GM06990 (cell line): ENCODE measurements around the gene FHIT.
A peak's percentile ranks its signal among the peaks of the same experiment; 100 is the strongest.

Source experiments
- DNase-seq: peaks from one replicate; pipeline ENCODE4 v3.0.0-alpha.2; 2011; ENCODE audit not compliant: insufficient read length; ENCODE audit errors: extremely low read depth
- H3K27me3 ChIP-seq: replicated peaks from 2 replicates; pipeline ENCODE4 v1.6.0; 2011; ENCODE audit warnings: low read length; ENCODE audit not compliant: control insufficient read depth, insufficient read depth
- H3K36me3 ChIP-seq: 2 replicates; pipeline ENCODE4 v1.5.1; 2011; ENCODE audit warnings: low read length; ENCODE audit not compliant: control insufficient read depth, insufficient read depth
- H3K4me3 ChIP-seq: replicated peaks from 2 replicates; pipeline ENCODE4 v1.5.1; 2011; ENCODE audit warnings: low read depth, mild to moderate bottlenecking, control low read depth, low read length
- CTCF ChIP-seq: IDR thresholded peaks from 2 replicates; pipeline ENCODE4 v1.5.1; 2011; ENCODE audit warnings: low read length, control low read depth, mild to moderate bottlenecking, inconsistent platforms; ENCODE audit not compliant: insufficient read depth, poor library complexity, severe bottlenecking

FHIT gene

DNA sequence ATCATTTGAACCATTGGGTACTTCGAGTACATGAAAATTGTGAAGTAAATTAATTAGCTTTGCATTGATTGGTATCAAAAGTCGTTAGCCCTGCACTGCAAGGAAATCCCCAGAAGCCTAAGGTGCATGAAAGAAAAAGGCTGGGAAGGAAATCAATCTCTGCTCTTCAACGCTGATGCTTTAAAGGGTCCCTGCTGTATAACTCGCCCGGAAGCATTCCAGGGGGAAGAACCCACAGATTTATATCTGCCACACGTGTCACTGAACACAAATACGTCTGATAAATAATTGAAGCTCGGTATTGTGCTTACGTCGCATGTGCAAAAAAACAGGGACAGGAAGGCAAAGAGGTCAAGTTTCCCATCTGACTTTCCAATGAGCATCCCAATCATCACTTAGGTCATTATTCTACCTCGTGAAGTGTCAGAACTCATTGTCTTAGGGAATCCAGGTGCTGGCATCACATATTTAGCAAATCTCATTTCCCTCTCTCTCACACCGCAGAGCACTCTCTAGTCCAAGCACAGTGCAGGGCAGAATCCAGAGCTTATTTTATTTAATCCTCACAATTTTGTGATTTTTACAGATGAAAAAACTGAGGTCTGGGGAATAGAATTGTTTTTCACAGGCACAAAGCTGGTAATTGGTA lies 1397.1 kb downstream of the FHIT start:
- no peak for TF ChIP-seq CTCF
- Histone ChIP-seq H3K4me3 (no peak overlapping the region), H3K27me3 (no peaks in the 10 kb centered on the region), H3K36me3 (no peaks in the 10 kb centered on the region)
- DNase-seq: no peak

- no peak overlapping the region for H3K4me3 ChIP-seq
- H3K36me3 ChIP-seq: no peaks in the 10 kb centered on the region
- H3K27me3 ChIP-seq: no peaks in the 10 kb centered on the region
- no peak for TF ChIP-seq CTCF
- DNase-seq: no peak
Observed at GRCh38 chr3:59850417-59850816, 1400.8 kb downstream of the FHIT start.

DNA sequence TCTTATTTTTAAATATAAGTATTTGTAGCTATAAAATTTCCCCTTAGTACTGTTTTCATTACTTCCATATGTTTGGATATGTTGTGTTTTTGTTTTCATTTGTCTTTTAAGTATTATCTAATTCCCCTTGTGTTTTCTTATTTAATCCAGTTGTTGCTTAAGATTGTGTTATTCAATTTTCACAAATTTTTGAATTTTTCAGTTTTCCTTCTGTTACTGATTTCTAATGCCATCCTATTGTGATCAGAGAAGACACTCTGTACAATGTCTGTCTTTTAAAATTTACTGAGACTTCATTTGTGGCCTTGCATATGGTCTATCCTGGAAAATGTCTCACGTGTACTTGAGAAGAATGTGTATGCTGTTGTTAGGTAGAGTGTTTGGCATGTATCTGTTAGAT lies 1405.9 kb downstream of the FHIT start:
- Histone ChIP-seq H3K27me3 (no peaks in the 10 kb centered on the region; the same call in 1 of the 2 replicates), H3K36me3 (no peaks in the 10 kb centered on the region), H3K4me3 (no peak overlapping the region)
- TF ChIP-seq CTCF: no peak
- no peak for DNase-seq

- Histone ChIP-seq H3K4me3 (no peak overlapping the region), H3K36me3 (no peaks in the 10 kb centered on the region), H3K27me3 (no peaks in the 10 kb centered on the region; the same call in 1 of the 2 replicates)
- DNase-seq: no peak
- no peak for TF ChIP-seq CTCF
Observed at GRCh38 chr3:59843821-59844220, 1407.4 kb downstream of the FHIT start.

- Histone ChIP-seq H3K27me3 (no peaks in the 10 kb centered on the region; the same call in 1 of the 2 replicates), H3K4me3 (no peak overlapping the region), H3K36me3 (no peaks in the 10 kb centered on the region)
- DNase-seq: peak; percentile 63
- no peak for TF ChIP-seq CTCF
Observed at GRCh38 chr3:59839810-59840515, 1411.3 kb downstream of the FHIT start.

GRCh38 chr3:59839283-59839682 lies 1412.0 kb downstream of the FHIT start:
- no peak overlapping the region for H3K4me3 ChIP-seq
- peak; percentile 11 for DNase-seq
- TF ChIP-seq CTCF: no peak
- H3K36me3 ChIP-seq: no peaks in the 10 kb centered on the region
- no peaks in the 10 kb centered on the region; the same call in 1 of the 2 replicates for H3K27me3 ChIP-seq
